Transverse colon (tissue), 4 donors: ENCODE results near the gene RILPL1. TPM values are rescaled to one million over a fixed set of nuclear protein-coding genes. Genes with fewer than 3 reads are reported as not detected.
"Not testable (repeated sequence)": the region's sequence is repeated elsewhere in the genome, so short reads cannot be mapped to it uniquely, and the experiment has no call there.

Experiments used
- DNase-seq: peaks from one replicate; pipeline ENCODE4 v3.0.0-alpha.2; 2019
- H3K27ac ChIP-seq, 4 donors: fragments of 200-600 bp; sonication (generic); 2 replicates each; pipeline ENCODE4 v1.5.1; 2016 to 2018; ENCODE audit warnings: inconsistent platforms in 4 of 4
- H3K27me3 ChIP-seq: fragments of 200-600 bp; sonication (generic); 2 replicates; pipeline ENCODE4 v1.5.1; 2017; ENCODE audit warnings: inconsistent platforms
- H3K36me3 ChIP-seq, 4 donors: fragments of 200-600 bp; sonication (generic); 2 replicates each; pipeline ENCODE4 v1.5.1; 2017 to 2019; ENCODE audit warnings: inconsistent platforms in 4 of 4
- H3K4me1 ChIP-seq, 4 donors: fragments of 200-600 bp; sonication (generic); 2 replicates each; pipeline ENCODE4 v1.5.1; 2017 to 2020; ENCODE audit warnings: inconsistent platforms in 4 of 4
- H3K4me3 ChIP-seq, 4 donors: fragments of 200-600 bp; sonication (generic); 1 replicate in 1 of 4; 2 replicates in 3 of 4; pipeline versions ENCODE4 v1.5.1 to v1.6.1; 2017 to 2019; ENCODE audit warnings: inconsistent platforms in 4 of 4
- H3K9me3 ChIP-seq, 2 donors: fragments of 200-600 bp; sonication (generic); 2 replicates each; pipeline ENCODE4 v1.5.1; 2017 to 2019; ENCODE audit warnings: inconsistent platforms in 2 of 2
- CTCF ChIP-seq, 5 experiments: fragments of 200-600 bp in 3 of 5; fragments of 450-650 bp in 2 of 5; sonication (generic) in 3 of 5; IDR thresholded peaks; 1 replicate in 2 of 5; 2 replicates in 3 of 5; pipeline ENCODE4 v1.5.1; 2016 to 2017; ENCODE audit warnings: antibody characterized with exemption in 5 of 5, inconsistent platforms in 3 of 5, mild to moderate bottlenecking in 2 of 5, moderate library complexity in 1 of 5
- EP300 ChIP-seq: sonication (generic); formaldehyde crosslinking; IDR thresholded peaks from one replicate; pipeline ENCODE4 v1.6.1; 2017; ENCODE audit warnings: antibody characterized with exemption, low read depth
- POLR2A ChIP-seq: fragments of 450-650 bp; IDR thresholded peaks from one replicate; pipeline ENCODE4 v1.6.1; 2016; ENCODE audit warnings: antibody characterized with exemption, mild to moderate bottlenecking, moderate library complexity
- POLR2AphosphoS5 ChIP-seq, 3 donors: sonication (generic); formaldehyde crosslinking; IDR thresholded peaks; one replicate each; pipeline ENCODE4 v1.6.1; 2016; ENCODE audit warnings: antibody characterized with exemption in 3 of 3
- WGBS, 2 donors: methylation state at CpG; one replicate each; pipeline ENCODE4 v1.1.5; 2018; ENCODE audit warnings: low coverage in 1 of 2; 5-methylcytosine and 5-hydroxymethylcytosine counted together
- in situ Hi-C, 4 donors: fragments of 200-750 bp; cut with MboI; loops; one replicate each; pipeline versions ENCODE4 v1.15.0 to v1.15.1; 2017; ENCODE audit warnings: low sequenced_read_pairs in 3 of 4, low pct_ligation_motif_present in 1 of 4, low pct_unique_long_range_greater_than_20kb in 1 of 4
- intact Hi-C: fragments of 100-400 bp; cut with DNase I; formaldehyde crosslinking; loops from one replicate; pipeline ENCODE4 v1.15.1; 2023; ENCODE audit warnings: low total_unique reads
- total RNA-seq, 4 donors: library from RNA; depleted of rRNA; stranded (reverse); fragments of >200 nt; gene quantifications; one replicate each; pipeline ENCODE4 v1.1.0, GENCODE V29; 2016

Gene RILPL1
- total RNA-seq, 4 donors from 2014 or later: 1.6 to 6.7 (median 5.0) TPM

DNA sequence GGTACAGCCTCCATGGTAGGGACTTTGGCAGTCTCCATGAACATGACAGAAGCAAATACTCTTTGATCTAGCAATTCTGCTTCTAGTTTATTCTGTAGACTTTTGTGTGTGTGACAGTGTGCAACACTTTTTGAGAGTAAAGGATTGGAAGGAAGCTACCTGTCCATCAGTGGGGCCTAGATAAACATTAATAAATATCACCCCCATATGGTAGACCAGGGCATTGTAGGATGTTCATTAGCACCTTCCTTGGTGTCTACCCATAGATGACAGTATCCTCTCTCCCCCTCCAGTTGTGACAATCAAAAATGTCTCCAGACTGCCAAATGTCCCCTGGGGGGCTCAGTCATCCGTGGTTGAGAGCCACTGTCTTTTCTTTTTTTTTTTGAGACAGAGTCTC lies 64.7 kb downstream of the RILPL1 start:
- no peak for TF ChIP-seq POLR2A
- TF ChIP-seq POLR2AphosphoS5 (IDR thresholded peaks at IDR 0.05): no peak
- TF ChIP-seq EP300: no peak
- TF ChIP-seq CTCF (IDR thresholded peaks at IDR 0.05): no peak
- in situ Hi-C loops: no loop called here
- Histone ChIP-seq H3K27ac (no peak overlapping the region), H3K36me3 (peaks cover 0 to 13% (median 6%) of the 10 kb centered on the region in 4 donors), H3K9me3 (no peaks in the 10 kb centered on the region), H3K4me3 (no peak overlapping the region), H3K27me3 (no peaks in the 10 kb centered on the region), H3K4me1 (no peaks in the 10 kb centered on the region)
- intact Hi-C loops: no loop called here
- no peak for DNase-seq
- 41 to 67% methylated on average over 1 of the region's 1 CpG for WGBS, 2 donors

DNA sequence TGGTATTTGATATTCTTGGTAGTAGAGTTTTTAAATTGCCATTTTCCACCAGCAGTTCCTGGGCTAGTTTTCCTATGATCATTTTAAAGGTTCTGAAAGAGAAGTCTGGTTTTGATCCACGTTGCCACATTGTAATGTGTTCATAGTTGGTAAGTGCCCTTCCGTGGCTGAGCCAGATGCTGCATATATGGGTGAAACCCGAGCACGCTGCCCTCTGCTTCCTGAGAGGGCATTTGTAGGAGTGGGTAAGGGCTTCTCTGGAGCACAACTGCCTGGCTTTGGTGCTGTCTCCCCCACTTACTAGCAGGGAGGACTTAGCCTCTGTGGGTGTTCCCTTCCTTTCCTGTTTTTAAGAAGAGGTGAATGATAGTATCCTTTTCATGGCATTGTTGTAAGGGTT lies 68.4 kb downstream of the RILPL1 start:
- H3K4me3 ChIP-seq: no peak overlapping the region
- intact Hi-C loops: no loop called here
- no peak for DNase-seq
- H3K27ac ChIP-seq: no peak overlapping the region
- 67 to 89% methylated on average over 1 to 4 of the region's 4 CpGs for WGBS, 2 donors
- H3K36me3 ChIP-seq: peaks cover 0 to 13% (median 6%) of the 10 kb centered on the region in 4 donors
- in situ Hi-C loops: no loop called here
- H3K9me3 ChIP-seq: no peaks in the 10 kb centered on the region
- no peaks in the 10 kb centered on the region for H3K27me3 ChIP-seq
- TF ChIP-seq CTCF (IDR thresholded peaks at IDR 0.05) (no peak), POLR2A (no peak), POLR2AphosphoS5 (IDR thresholded peaks at IDR 0.05) (no peak), EP300 (no peak)
- H3K4me1 ChIP-seq: peaks cover 0 to 3% (median under 1%) of the 10 kb centered on the region in 4 donors

DNA sequence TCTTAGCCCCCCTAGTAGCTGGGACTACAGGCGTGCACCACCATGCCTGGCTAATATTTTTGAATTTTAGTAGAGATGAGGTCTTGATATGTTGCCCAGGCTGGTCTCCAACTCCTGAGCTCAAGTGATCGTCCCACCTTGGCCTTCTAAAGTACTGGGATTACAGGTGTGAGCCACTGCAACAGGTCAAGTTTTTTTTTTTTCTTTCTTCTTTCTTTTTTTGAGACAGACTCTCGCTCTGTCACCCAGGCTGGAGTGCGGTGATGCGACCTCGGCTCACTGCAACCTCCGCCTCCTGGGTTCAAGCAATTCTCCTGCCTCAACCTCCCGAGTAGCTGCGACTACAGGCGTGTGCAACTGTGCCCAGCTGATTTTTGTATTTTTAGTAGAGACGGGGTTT lies 70.3 kb downstream of the RILPL1 start:
- Histone ChIP-seq H3K4me1 (peaks cover 7 to 15% (median 10%) of the 10 kb centered on the region in 4 donors), H3K36me3 (peaks cover 0 to 13% (median 6%) of the 10 kb centered on the region in 4 donors)
- H3K9me3 ChIP-seq, H3K4me3 ChIP-seq, H3K27me3 ChIP-seq, intact Hi-C loops, in situ Hi-C loops, H3K27ac ChIP-seq, DNase-seq: not testable (repeated sequence)
- WGBS, 2 donors: 98% methylated on average over 11 of the region's 11 CpGs; no CpG with 5 or more reads in 1 of the 2 donors

GRCh38 chr12:123457980-123458779 lies 75.3 kb downstream of the RILPL1 start, which contains the start of gene SNRNP35:
SNRNP35 (plus strand) TSS chr12:123458139; CDS start chr12:123465541, 7,402 bp downstream.
- Histone ChIP-seq H3K36me3 (no peaks in the 10 kb centered on the region), H3K27ac (peak within 1 kb of the TSS; percentile 98 to 99 (median 98)), H3K4me3 (peak within 1 kb of the TSS; percentile 77 to 91 (median 84)), H3K4me1 (peaks cover 7 to 15% (median 10%) of the 10 kb centered on the region in 4 donors), H3K27me3 (no peaks in the 10 kb centered on the region), H3K9me3 (no peaks in the 10 kb centered on the region)
- in situ Hi-C loops (no loop called here), intact Hi-C loops (no loop called here)
- WGBS, 2 donors: 0 to 3% methylated on average over 3 to 48 of the region's 48 CpGs
- TF ChIP-seq POLR2AphosphoS5 (IDR thresholded peaks at IDR 0.05) (peak; percentile 3 to 71 (median 67)), POLR2A (peak; percentile 55), EP300 (no peak), CTCF (IDR thresholded peaks at IDR 0.05) (peak in 1 of 5 experiments; percentile 6)
- DNase-seq: peak; percentile 85
